GM21447 (cell line): ENCODE measurements around the gene RNF141.

Experiments used
- ATAC-seq: cut with Tn5 transposase; IDR thresholded peaks from one replicate; pipeline ENCODE4 v1.9.1; 2021; ENCODE audit not compliant: unreplicated experiment

Gene RNF141

DNA sequence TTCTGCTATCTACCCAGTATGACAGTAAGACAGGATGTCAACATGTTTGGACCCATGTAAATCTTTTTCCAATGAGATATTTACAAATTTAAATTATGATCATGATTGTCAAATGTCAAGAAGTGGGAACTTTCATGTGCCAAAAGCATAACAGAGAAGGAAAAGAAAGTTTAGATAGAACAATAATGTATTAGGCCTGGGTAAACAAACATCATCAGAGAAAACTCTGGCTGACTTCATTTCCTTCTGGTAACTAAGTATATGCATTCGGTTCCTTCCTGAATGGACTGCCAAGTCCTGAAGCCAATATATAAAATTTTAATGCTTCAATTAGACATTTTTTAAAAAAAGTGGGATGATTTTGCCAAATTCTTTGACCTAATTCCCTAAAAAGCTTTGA is 16.5 kb downstream of the RNF141 start:
- ATAC-seq, result no peak

DNA sequence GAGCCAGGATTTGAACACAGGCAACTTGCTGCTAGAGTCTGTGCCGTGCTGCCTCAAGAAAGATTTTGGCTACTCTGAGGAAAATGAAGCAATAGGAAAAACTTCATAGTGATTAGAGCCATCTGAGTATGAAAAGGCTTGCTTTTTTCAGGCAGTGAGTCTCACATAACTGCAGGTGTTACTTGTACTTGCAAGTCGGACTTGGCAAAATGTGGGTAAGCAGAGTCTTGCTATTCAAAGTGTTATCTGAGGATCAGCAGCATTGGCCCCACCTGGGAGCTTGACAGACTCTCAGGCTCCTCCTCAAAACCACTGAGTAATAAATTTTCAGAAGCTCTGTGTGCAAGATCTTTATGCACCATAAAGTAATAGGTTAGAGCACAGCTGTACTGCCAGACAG is 18.1 kb downstream of the RNF141 start:
- ATAC-seq, result no peak

DNA sequence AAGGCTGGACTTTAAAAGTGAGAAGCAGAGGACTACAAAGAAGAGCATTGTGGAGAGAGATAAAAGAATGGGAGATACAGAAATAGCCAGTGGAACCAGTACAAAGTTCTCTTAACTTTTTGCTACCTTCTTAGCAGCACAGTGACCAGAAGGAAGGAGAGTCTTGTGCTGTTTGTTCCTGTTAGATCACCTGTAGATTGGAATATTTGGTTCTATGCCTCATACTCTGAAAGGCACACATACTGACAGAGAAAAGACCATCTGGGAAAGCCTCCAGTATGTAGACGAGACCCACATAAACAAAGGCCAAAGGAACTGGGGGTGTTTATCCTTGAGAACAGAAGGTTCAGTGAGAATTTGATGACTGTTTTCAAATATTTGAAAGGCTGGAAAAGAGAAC is 18.7 kb downstream of the RNF141 start:
- no peak for ATAC-seq

DNA sequence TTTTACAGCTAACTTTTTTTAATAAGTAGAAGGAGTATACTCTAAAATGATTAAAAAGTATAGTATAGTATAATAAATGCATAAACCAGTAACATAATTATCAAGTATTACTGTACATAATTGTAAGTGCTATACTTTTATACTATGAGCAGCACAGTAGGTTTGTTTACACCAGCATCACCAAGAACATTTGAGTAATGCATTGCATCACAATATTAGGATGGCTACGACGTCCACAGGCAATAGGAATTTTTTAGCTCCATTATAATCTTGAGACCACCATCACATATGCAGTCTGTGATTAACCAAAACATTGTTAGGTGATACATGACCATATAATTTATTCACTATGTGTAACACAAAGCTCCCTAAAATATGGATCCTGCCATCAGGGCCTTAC is 20.4 kb downstream of the RNF141 start:
- ATAC-seq, result no peak

DNA sequence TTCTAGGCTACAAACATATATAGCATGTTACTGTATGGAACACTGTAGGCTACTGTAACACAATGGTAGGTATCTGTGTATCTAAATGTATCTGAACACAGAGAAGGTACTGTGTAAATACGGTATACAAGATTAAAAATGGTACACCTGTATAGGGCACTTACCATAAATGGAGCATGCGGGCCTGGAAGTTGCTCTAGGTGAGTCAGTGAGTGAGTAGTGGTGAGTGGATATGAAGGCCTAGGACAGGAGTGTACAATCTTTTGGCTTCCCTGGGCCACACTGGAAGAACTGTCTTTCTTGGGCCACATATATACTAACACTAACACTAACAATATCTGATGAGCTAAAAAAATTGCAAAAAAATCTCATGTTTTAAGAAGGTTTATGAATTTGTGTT is 21.4 kb downstream of the RNF141 start:
- no peak for ATAC-seq

DNA sequence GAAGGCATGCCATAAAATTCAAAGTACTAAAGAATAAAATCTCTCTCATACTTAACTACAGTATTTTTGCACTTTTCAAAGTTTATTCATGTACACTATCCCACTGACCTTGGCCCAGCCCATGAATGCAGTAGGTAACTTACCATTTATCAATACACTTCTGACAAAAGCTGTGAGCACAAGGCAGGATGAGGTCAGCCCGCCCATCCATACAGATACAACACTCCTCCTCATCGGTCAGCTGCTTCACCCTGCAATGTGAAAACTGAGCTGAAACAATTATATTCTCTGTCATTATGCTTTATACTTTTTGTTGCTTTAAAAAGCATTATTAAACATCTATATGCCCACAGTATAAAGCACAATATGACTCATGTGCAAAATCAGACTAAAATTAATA is 22.1 kb downstream of the RNF141 start:
- no peak for ATAC-seq

DNA sequence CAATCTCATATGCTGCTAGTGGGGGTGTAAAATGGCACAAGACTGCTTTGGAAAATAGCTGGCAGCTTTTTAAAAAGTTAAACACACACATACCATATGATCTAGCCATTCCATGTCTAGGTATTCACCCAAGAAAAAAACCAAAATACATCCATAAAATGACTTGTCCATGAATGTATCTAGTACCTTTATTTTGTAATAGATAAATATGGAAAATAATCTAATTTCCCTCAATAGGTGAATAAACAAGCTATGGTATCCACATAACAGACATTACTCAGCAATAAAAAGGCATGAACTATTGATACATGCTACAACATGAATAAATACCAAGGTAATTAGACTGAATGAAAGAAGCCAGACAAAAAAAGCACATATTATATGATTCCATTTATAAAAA is 22.9 kb downstream of the RNF141 start:
- no peak for ATAC-seq

DNA sequence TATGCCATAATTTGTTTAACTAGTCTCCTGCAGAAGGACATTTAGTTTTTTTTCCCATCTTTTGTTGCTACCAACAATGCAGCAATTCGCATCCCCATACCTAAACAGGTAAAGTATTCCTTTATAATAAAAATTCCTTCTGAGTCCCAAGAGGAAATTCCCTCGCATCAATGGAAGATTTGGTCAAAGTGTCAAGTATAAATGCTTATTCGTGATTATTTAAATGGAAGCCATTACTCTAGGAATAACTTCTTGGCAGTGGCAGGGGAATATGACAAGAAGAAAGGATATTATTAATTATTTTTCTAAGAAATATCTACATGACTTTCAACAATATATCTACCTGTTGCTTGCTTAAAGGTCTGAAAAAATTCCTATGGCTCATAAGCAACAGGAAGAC is 25.6 kb downstream of the RNF141 start:
- no peak for ATAC-seq

DNA sequence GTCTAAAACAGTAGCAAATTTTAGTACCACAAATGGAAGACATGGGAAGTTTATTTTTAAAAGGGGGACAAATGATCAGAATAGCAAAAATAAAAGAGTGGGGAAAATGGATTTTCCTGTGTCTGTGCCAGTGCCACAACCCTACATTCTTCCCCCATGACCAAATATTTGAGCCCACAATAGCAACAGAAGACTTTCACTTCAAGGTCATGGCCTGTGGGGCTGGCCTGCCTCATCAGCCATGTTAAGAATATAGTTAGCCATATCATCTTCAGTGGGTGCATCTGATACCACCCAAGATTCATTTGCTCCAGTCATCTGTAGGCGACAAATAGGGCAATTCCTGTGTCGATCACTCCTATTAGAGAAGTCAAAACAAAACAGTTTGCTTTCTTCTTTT is 26.3 kb downstream of the RNF141 start:
- no peak for ATAC-seq

DNA sequence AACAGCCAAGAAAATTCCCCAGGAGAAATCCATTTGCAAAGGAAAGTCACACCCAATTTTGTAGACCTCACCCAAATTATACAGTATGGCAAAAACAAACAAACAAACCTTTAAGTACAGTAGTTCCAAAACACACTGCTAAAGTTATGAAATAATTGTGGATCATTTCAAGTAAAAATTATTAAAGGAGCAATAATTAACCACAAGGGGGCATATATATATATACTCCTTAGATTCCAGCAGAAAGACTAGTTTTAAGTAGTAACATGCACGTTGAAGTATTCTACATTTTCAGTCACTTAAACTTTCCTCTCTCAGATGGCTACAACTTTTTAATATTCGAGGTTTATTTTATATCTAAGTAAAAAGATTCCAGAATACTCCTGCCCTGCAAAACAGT is 26.8 kb downstream of the RNF141 start:
- ATAC-seq, result no peak

DNA sequence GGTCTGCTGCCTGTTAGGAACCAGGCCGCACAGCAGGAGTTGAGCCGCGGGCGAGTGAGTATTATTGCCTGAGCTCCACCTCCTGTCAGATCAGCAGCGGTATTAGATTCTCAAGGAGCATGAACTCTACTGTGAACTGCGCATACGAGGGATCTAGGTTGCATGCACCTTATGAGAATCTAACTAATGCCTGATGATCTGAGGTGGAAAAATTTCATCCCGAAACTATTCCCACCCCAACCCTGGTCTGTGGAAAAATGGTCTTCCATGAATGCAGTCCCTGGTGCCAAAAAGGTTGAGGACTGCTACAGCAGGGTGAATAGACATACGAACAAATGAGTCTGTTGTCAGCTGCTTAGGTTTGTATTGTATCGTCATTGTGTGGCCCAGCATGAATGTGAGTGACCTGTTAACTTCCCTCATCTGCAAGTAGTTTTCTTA is 29.8 kb downstream of the RNF141 start:
- ATAC-seq, result no peak

DNA sequence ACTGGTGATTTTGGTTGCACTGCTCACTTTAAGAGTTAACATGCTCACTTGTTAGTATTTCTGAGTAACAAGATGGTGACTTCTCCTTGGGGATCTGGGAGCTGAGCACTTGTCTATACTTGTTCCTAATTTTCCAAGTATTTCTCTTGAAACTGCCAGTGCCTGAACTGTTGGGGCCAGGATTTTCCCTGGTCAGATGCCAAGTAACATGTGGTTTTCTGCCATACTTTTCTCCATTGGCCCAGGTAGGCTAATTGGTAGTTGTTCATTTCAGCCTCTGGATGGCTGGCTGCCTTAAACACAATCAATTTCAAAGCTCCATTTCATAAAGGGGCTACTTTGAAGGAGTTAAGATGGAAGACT is 35.0 kb downstream of the RNF141 start:
- ATAC-seq, result no peak

DNA sequence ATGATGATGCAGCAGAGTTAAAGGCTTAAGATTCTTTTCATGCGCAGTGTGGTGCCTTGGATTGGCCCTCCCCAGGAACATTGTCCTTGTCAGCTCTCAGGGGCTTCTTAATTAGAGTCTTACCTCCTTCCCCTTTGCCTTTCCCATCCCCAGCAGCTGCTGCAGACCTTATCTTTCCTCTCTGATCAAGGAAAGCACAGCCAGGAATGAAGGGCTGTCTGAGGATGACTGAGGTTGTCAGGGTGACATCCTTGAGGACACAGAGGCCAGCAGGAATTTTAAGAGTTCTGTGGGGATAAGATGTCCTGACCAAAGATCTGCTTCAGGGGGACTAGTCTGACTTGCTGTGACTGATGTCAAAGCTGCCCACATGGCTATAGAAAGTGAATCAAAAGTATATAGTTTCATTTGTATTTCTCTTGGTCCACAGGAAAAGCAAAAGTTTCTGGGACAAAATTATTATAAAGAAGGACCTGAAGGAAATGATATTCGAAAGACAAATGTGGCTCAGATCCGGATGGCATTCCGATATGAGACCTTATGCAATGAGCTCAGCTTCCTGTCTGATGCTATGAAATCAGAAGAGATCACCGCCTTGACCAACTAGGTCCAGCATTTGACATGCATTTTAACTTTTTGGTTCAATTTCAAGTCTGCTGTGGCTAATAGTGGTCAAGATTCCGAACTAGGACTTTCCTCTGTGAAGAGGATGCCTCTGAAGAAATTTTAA is 35.5 kb downstream of the RNF141 start:
- ATAC-seq, result no peak

DNA sequence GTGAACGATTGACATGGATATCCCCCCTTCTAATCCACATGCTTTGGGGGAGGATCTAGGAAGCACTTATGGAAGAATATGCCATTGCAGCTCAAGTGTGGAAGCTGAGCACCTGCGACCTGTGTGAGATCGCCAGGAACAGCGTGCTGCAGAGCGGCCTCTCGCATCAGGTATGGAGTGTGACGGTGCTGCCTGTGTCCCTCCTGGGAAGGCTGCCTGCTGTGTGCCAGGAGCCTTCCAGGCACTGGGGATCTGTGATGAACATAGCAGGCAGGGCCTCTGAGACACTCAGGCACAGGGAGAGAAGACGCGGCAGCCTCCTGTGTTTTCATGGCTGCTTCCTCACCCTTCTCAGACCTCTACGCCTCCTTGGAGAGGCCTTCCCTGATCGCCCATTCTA is 36.5 kb downstream of the RNF141 start:
- no peak for ATAC-seq

DNA sequence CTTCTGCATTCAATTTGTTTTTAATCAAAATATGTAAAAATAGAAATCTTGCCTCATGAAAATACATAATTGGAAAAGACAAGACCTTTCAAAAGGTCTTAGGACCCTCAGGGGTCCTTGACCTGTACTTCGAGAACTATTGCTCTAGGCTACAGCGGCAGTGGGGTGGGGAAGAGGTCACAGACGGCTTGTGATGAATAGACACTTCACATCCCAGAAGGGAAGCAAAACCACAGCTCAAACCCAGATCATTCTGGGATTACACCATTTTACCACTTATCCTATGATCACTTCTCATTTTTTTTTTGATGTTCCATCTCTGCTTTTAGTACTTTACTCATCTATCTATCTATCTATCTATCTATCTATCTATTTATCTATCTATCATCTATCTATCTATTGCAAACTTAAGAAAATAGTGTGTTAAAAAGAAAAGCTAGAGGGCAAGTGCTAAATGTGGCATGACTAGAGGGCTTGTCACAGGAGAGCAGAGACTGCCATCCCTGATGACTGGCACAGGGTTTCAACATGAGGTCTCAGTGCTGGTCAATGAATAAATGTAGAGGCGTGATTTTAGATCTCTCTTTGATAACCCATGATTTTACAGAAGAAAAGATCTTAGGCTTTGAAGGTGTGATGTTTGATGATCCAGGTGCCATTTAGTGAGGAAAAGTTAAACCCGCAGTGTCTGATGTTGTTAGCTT is 37.1 kb downstream of the RNF141 start:
- ATAC-seq, result no peak

DNA sequence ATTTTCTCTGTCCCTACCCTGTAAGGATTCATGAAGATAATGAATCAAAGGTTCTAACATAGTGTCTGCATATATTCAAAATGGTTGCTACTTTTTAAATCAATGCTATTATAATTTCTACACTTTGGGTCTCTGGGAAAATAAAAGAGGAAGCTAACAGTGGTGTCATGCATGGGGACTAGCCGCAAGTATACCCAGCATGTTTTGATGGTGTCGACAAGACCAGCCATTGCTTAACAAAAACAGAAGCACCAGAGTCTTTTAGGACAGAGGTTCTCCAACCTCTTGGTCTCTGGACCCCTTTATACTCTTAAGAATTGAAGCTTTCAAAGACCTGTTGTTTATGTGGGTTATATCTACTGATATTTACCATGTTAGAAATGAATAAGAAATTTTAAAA is 37.8 kb downstream of the RNF141 start:
- ATAC-seq, result no peak

DNA sequence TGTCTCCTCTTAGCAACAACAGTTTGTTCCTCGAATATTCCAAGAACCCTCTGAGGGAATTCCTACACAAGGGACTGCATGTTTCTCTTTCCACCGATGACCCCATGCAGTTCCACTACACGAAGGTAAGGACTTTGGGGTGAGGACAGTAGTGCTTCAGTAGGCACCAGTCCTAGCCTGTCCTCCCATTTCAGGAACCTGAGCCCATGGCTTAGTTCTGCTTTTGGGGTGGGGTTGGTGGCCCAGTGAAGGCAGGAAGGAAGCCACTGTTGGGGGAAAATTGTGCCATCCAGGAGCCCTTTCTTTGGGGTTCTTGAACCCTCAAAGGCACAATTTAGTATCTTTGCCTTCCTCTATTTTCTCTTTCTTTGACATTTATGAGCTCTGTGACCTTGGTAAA is 38.2 kb downstream of the RNF141 start:
- ATAC-seq, result no peak

DNA sequence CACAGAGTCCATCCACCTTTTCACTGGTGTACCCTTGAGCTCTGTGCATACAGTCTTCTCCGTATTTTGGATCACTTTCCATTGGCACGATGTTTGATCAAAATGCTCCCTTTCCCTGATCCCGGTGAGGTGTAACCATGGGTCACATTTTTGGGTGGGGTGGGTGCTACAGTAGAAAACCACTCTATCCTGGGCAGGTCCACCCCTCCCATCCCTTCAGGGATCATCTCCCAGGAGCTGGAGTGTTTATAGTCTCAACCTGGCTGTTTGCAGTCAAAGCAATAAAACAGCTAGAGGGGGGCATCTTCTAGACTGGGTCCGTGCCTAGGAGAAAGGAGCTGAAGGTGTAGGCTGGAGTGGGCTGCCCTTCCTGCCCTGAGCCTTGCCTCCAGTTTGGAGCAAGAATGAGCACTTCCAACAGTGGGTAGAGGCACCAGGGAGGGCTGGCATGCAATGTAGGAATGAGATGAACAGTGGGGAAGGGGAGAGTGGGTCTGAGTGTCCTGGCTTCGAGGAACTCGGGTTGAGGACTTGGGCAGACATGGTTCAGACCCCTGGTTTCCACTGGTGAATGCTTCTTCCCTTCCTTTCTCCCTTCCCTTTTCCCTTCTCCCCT is 38.8 kb downstream of the RNF141 start:
- no peak for ATAC-seq

DNA sequence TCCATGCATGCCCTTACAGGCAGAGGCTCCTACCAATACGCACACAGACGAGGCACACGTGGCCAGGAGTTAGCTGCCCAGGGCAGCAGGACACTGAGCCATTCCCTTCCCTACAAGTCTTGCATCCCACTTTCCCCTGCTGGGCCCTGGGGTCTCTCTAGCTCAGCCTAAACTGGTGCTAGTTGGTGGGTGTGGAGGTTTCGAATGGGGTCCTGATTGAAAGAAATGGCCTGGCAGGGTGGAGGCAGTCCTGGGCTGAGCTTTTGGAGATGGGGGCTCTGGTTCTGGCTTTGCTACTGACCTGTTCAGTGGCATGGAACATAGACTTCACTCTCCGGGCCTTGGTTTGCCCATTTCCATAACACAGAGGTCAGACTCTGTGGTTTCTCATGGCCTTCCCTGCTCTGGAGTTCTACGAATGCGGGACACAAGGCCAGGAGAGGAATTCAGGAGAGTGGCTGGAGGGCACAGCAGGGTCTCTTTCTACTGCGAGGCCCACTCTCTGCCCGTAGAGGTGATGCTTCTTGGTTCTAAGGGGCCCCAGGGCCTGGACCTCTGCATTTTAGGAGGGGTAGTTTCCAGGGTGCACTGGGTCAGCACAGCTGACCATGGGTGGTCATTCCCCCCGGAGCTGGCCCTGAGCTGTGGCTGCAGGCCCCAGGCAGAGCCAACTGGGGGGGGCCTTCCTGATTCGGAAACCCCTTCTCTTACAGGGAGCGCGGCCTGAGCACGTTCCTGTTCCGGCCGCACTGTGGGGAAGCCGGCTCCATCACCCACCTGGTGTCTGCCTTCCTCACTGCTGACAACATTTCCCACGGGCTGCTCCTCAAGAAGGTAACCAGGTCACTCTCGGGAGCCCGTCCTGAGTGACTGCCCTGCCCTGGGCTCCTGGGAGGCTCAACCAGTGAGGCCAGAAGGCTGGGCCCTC is 40.0 kb downstream of the RNF141 start:
- no peak for ATAC-seq

DNA sequence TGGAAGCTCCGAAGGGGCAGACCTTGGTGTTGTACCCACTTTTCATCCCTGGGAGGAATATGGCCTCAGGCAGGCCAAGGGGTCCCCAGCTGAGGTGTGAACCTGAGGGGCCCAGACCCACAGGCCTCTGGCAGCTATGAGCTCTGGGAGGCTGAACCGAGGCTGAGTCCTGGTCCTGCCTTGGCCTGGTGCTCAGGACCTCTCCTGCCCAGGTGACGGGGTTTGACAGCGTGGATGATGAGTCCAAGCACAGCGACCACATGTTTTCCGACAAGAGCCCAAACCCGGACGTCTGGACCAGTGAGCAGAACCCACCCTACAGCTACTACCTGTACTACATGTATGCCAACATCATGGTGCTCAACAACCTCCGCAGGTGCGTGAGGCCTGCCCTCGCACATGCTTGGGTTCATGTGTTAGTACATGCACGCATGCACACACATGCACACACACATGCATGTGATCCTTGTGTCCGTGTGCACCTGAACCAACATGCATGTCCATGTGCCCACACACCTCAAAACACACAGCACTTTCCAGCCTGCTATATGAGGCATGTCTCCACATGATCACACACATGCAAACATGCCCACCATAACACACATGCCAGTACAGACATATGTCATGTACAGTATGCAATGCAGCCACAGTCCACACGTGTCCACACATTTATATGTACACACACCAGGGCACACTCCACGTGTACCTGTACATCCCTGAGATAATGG is 40.9 kb downstream of the RNF141 start:
- ATAC-seq, result no peak

DNA sequence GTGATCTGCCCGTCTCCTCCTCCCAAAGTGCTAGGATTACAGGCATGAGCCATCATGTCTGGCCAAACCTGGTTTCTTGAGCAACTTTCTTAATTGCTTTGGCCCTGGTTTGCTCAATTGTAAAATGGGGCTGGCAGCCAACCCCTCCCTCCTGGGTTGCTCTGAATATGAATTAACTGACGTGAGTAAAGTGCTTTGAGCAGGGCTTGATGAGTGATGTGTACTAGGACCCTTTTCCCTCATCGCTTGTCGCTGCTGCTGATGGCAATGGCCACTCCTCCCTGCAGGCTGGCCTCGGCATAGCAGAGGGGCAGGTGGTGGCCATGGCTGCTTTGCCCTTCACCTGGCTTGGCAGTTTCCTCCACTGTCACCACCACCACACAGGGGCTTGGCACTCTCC is 41.5 kb downstream of the RNF141 start:
- no peak for ATAC-seq
